T-helper 22 cell (primary cell): ENCODE results near the gene IGFALS.
"Not testable (repeated sequence)": the region's sequence is repeated elsewhere in the genome, so short reads cannot be mapped to it uniquely, and the experiment has no call there.

Experiments used
- DNase-seq: peaks from one replicate; pipeline ENCODE4 v3.0.0-alpha.2; 2020; ENCODE audit warnings: low read depth

IGFALS gene

DNA sequence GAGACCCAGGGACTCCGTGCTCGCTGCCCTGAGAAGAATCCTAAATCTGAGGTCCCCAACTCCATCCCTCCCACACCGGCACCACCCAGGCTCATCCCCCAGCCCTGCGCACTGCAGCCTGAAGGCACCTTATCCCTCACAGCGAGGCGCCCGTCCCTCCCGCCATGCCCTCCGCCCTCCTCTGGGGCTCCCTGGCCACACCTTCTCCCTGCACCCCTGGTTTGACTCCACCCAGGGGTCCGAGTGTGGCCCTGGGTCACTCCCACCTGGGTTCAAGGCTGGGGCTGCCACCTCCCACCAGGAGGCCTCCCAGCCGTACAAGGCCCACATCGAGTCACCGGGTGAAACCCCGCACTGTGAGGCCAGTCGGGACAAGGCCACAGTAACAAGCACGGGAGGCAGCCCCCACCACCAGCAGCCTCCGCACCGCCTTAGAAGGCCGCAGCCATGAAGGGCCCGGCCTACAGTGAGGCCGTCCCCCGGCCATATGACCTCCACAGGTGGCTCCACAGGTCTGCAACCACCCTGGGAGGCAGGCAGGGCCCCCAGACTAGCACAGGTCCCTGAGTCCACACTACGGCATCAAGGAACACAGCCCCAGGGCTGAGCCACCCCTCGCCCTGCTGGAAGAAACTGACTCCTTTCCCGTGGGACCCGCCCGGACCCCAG is 24.8 kb upstream of the IGFALS start:
- DNase-seq: no peak

DNA sequence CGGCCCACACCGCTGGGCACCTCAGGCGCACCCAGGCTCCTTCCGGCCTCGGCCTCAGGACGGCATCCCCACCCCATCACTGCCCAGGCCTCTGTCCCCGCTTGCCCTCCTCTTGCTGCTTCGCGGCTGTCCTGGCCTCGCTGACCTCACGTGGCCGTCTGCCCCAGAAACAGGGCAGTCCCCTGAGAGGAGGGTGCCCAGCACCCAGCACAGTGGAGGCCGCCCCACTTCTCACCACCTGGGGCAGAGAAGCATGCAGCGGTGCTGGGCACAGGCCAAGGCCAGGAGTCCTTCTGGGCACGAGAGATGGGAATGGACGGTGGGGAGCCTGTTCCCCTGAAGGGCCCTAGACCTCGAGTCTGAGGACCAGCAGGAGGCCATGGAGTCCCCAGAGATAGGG is 24.2 kb upstream of the IGFALS start:
- DNase-seq: no peak

DNA sequence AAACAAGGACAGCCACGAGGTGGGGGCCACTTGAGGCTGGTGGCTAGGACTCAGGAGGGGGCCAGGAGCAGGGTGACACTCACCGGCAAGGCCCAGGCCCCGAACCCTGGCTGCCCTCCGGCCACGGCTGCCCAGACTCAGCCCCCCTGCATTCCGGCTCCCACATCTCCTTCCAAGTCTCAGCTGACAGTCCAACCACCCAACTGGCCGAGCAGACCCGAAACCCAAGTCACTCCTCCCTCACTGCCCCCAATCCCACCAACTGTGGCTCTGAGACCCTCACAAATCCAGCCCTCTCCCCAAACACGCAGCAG is 23.7 kb upstream of the IGFALS start:
- DNase-seq: no peak

DNA sequence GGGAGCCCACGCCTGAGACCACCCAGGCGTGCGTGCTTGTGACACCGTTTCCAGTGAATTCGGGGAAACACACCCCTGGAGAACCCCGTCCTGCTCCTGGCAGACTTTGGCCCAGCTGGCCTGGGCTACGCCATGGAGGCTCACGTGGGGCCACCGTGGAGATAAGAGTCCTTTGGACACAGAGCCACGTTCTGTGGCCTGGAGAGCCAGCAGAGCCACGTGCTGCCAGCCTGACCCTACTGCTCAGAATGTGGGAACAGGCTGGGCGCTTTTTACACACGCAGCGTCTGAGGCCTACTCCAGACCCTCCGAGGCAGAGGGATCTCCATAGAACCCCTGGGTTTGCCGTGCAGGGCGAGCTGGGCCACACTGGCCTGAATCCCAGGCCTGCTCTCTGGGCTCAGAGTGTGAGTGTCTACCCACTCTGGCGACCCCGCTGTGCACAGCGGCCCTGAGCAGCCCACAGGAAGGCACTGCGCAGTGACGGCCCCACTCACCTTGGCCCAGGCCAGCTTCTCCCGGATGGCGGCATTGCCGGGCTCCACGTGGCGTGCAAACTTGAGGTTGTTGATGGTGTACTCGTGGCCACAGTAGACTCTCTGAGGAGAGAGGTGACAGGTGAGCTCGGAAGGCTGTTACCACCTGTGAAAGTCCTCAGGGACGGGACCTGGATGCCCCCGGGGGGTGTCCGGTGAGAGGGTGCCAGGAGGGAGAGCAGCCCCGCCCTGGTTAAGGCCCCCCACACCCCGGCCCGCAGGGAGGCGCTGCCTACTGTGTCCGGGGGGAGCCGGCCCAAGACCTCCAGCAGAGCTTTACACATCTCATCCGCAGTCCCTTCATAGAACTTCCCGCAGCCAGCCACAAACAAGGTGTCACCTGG is 23.1 kb upstream of the IGFALS start:
- DNase-seq: no peak

DNA sequence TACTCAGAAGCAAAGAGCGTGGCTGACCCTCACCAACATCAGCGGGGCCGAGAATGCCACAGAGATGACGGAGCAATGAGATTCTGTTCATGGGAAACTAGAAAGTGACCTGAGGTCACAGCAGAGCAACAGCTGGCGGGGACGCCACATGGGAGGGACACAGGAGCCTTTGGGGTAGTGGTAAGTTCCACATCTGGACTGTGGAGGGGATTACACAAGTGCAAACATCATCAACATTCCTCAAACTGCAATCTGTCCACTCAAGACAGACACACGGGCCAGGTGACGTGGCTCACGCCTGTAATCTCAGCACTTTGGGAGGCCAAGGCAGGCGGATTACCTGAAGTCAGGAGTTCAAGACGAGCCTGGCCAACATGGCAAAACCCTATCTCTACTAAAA is 22.0 kb upstream of the IGFALS start:
- DNase-seq: no peak

DNA sequence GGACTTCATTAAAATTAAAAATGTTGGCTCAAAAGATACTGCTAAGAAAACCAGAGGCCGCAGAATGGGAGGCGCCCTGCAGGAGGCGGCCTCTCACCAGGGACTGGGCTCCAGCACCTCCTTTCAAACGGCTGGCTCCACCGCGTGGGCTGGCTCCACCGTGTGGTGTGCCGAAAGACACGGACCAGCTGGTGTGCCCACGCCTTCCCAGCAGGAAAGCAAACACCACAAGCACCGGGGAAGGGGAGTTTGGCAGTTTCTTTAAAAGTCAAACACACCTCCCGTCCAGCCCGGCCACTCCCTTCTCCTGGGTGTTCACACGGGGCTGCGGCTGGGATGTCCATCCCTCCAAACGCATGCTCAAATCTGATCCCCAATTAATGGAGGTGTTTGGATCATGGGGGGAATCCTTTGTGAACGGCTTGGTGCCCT is 19.2 kb upstream of the IGFALS start:
- DNase-seq: no peak

DNA sequence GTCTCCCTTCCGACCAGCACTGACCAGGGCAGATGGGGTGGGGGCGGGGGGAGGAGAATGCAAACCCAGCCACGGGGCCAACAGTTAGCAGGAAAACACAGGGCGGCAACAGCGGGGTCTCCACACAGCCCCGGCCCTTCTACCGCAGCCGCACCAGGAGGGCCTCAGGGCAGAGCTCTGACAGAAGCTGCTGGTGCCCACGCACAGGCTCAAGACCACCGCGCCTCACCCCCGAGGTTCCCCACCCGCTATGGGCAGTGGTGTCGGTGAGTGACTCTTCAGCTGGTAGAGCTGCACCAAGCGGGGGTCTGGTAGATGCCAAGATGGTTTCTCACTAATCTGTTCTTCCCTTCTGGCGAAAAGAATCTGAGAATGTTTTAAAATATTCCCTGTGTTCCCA is 17.0 kb upstream of the IGFALS start:
- no peak for DNase-seq

DNA sequence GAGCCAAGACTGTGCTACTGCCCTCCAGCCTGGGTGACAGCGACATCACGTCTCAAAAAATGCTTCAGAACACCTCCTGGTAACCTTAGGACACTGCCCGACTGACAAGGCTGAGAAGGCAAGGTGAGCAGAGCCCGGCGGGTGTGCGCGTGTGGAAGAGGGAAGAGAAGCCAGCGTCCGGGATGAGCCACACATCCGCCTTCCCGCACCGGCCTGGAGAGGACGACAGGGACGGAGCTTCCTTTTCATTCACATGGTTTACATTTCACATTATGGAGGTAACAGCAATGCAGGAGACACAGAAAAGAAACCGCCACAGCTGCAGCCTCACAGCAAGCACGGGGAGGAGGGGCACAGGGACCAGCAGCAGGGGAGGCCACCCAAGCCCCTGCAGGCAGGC is 16.6 kb upstream of the IGFALS start:
- no peak for DNase-seq

DNA sequence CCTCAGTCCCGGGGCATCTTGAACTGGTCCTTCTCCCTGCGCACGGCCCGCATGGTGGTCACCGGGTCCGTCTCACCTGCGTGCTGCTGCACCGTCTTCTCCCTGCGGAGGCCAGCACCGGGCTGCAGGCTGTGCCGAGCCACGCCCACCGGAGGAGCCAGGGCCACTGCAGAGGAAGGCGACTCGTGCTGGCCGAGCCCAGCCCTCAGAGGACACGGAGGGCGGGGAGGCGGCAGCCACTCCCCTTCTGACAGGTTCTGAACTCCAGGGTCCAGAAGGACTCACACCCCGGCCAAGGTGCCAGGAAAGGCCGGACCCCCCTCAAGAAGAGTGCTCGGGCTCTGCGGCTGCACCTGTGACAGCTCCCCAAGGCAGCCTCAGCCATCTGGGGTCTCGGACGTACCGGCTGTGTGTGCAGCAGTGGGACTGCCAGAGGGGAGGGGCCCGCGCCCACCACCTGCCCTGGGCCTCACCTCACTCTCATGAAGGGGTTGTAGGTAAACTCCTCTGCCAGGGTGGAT is 15.8 kb upstream of the IGFALS start:
- DNase-seq: no peak

DNA sequence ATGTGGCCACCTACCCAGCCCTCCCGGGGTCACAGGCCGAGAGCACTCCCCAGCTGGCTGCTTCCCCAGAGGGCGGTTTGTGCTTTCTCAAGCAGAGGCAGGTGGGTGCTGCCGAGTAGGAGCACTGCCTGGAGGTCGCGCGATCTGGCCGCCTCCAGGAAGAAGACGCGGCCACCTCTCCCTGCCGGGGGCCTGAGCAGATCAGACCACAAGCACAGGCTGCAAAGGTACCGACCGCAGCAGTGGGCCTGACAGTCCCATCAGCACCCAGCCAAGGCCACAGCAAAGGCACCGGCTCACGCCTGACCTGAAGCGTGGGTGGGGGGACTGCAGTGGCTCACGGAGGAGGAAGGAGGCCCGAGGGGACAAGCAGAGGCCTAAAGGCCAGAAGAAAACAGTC is 15.2 kb upstream of the IGFALS start:
- DNase-seq: no peak

DNA sequence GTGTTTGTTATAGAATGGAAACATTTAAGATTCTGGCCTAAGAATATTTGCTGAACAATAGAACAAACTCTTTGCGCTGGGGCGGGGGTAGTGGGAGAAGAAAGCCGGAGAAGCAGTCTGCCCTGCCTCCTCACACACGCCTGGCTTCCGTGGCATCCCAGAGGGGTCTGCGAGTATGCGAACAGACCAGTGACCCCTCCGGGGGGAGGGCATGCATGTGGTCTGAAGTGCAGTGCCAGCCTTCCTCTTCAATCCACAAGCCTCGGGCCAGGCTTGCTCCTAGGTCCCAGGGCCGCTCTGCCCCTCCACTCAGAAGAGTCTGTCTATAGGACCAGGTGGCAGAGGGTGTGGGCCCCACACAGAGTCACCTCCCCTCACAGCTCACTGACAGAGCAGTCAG is 14.1 kb upstream of the IGFALS start:
- DNase-seq: no peak

DNA sequence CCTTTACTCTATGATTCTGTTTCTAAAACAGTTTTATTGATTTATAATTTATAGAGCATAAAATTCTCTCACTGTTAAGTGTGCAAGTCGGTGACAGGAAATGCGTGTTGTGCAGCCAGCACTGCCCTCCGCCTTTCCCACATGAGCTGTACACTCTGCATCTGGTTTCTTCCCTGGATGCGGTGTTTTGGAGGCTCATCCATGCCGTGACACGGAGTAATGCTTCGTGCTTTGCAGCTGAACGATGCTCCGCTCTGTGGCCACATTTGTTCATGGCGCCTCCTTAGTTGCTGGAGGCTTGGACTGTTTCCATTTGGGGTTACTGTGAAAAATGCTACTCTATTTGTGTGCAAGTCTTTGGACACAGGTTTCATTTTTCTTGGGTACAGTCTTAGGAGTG is 7.2 kb upstream of the IGFALS start:
- DNase-seq: no peak

DNA sequence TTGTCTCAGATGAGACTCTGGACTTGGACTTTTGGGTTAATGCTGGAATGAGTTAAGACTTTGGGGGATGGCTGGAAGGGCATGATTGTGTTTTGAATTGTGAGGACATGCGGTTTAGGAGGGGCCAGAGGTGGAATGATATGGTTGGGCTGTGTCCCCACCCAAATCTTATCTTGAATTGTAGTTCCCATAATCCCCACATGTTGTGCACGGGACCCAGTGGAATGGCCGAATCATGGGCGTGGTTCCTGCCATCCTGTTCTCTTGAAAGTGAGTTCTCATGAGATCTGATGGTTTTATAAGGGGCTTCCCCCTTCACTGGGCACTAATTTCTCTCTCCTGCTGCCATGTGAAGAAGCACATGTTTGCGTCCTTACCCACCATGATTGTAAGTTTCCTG is 5.8 kb upstream of the IGFALS start:
- DNase-seq: not testable (repeated sequence)

DNA sequence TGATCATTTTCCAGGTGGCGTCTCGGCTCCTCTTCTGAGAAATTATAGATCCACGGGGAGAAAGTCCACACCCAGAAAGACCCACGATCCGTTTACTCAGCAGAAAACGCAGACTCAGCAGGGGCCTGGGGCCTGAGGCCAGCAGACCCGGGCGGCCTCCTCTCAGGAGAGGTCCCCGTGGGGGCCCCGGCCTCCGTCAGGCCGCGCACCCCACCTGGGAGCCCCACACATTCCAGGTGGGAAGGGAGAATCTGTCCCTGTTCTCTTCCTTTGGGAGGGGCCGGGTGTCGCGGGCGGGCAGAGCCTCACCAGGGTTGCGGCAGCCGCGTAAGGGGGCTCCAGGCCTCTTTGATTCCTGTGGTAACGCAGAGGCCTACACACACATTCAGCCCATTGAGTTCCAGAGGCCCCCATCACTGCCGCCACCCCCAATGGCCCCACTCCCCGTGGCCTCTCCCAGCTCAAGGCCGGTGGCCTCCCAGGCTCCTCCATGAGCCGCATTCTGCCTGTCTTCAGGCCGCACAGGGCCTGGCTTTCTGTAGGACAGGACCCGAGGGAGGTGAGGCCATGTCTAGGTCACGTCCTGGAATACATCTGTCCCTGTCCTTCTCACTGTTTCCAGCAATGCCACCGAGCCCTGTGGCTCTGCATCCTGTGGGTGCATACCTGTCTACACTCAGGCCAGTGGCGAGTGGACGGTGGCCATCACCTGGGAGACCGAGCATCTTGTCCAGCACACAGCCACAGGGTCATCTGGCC is 1.6 kb upstream of the IGFALS start:
- no peak for DNase-seq

DNA sequence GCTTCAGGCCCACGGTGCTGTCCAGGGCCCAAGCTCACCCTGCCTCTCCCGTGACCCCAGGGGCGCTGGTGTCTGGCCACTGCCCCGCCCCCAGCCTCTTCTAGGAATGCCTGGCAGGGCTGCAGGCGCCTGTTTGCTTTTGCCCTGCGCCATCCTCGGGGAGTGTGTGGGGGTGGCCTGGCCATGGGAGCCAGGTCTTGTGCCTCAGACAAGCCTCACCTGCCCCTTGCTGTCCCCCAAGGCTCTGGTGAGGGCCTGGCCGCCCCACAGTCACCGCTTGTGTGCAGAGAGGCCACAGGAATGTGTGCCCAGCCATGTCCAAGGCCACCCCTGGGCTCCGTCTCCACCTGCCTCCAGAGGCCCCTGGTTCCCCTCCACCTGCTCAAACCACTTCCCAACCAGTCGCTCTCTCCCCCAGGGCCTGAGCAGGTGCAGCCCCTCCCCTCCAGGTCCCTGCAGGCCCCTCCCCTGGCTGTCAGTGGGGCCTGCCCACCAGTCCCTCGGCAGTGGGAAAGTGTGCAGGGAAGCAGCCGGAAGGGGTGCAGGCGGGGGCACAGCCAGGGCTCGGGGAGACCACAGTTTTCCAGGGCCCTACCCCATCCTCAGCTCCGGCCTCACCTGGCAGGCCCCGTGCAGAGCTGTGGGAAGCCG is 841 bp upstream of the IGFALS start:
- no peak for DNase-seq

DNA sequence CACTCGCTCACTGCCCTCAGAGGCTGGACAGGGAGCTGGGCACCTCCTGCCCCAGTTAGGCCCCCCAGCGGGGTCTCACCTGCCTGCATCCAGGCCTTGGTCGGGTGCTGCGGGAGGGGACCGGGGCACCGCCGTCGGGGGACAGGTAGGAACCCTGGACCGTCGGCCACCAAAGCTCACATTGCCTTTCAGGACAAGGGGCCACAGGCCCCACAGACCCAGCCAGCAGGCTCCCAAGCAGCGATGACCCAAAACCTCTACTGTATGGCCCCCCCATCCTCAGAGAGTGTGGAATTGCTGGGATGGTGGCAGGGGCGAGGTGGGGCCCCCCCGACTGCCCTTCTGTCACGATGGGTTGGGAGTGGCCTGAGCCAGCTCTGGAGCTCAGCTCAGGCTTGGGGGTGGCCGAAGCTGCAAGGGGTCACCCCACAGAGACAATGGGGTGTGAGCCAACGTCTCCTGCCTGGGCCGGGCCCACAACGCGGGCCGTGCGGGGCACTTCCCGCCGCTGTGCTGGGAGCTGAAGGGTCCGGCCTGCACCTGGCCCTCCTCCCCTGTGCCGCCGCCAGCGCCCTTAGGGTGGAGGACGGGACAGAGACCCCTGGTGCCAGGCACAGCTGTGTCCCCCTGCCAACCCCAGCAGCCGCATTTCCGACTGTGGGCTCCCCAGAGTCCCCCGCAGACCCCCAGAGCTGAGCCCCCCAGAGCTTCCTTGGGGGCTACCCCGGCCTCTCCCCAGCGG is 498 bp downstream of the IGFALS start:
- DNase-seq: no peak

DNA sequence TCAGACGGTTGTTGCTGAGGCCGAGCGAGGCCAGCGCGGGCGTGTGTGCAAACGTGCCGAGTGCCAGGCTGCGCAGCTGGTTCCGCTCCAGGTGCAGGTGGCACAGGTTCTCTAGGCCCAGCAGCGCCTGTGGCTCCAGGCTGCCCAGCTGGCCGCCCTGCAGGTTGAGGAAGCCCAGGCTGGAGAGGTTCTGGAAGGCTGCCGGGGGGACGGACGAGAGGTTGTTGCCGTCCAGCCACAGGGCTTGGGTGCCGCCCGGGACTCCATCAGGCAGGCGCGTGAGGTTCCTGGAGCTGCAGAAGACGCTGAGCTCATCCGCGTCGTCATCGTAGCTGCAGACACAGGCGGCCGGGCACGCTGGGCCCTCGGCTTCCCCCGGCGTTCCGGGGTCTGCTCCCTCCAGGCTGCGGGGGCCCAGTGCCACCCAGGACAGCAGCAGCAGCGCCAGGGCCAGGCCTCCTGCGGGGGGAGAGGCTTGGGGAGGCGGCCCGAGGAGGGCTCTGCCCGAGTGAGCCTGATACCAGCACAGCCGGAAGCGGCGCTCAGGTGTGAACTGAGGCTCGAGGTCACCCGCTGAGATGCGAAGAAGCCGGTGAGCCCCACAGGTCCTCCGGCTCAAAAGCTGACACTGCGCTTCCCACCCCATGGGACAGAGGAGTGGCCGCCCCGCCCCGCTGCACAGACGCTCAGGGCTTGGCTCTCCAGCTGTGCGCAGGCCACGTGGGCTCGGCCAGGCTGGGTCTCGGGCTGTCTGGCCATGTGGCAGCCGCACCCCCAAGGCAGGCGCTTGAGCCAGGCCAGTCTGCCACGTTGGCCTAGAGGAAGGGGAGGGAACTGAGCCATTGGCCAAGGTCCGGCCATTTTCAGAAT is 1.3 kb downstream of the IGFALS start:
- DNase-seq: no peak

DNA sequence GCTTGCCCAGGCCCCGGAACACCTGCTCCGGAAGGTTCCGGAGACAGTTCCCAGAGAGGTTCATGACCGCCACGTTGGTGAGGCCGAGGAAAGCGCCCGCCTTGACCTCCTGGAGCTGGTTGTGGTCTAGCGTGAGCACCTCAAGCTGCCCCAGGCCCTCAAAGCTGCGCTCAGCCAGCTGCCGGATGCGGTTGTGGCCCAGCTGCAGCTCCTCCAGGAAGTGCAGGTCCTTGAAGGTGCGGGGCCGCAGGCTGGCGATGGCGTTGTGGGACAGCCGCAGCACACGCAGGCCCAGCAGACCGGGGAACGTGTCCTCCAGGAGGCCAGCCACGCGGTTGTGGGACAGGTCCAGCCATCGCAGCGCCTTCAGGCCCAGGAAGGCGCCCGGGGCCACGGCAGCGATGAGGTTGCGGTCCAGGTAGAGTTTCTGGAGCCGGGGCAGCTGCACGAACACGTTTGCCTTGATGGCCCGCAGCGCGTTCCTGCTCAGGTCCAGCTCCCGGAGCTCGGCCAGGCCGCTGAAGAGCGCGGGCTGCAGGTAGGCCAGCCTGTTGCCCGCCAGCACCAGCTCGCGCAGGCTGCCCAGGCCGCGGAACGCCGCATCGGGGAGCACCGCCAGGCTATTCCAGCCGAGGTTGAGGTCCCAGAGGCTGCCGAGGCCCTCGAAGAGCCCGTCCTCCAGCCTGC is 2.1 kb downstream of the IGFALS start:
- DNase-seq: no peak

DNA sequence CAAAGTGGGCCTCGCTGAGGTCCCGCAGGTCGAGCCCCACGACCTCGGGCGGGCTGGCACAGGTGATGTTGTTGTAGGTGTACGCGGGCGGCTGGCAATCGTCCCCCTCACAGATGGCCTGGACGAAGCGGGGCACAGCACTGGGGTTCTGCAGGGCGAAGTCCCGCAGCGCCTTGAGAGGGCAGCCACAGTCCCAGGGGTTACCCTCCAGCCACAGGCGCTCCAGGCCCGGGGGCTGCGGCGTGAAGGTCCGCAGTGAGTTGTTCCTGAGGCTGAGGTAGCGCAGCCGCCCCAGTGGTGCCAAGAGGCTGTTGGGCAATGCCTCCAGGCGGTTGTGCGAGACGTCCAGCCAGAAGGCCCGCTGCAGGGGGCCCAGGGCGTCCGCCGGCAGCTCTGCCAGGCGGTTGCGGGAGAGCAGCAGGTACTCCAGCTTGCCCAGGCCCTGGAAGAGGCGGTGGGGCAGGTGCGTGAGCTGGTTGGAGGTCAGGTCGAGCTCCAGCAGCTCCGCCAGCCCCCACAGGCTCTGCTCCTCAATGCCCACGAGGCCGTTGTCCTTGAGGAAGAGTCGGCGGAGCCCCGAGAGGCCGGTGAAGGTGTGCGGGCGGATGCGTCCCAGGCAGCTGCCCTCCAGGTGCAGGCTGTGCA is 2.8 kb downstream of the IGFALS start:
- no peak for DNase-seq

DNA sequence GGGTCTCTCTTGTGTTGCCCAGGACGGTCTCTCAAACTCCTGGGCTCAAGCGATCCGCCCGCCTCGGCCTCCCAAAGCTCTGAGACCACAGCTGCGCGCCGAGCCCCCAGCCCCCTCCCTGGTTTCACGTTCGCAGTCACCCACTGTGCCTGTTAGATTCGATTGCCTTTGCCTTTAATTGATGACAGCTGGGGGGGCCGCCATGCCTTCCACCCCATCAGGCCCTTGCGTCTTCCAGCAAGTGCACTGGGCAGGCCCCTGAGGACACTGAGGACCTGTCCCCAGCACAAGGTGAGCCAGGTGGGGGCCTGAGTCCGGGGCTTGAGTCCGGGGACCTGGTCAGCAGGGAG is 3.3 kb downstream of the IGFALS start:
- no peak for DNase-seq
